Measurements from ENCODE around the gene AP3S2. TPM values are rescaled to one million over a fixed set of nuclear protein-coding genes. Genes with fewer than 3 reads are reported as not detected.

AP3S2 gene
- total and polyA plus RNA-seq, 2 of the 13 experiments (the other 11 are each of a cell fraction or from before 2014, with no cell fraction given): 17.6 to 44.4 TPM

DNA sequence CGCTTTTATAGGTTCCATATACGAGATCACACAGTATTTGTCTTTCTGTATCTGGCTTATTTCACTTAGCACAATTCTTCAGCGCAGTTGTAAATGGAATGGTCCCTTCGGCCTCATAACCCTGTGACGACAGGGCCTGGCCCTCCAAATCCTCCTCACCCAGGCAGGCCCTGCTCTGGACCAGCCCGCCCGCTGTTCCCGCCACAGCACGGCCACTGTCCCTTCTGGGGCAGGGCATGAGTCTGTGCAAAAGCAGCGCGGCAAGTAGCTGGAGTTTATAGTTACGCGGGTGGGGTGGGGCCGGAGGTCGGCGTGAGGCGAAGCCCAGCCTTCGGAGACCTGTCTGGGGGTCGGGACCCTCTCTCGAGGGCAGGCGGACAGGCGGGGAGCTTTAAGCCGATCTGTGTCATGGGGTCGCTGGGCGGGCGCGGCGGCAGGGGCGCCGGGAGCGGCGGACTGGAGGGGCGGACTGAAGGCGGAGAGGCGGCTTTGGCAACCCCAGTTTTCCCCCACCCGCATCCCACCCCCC is 18.4 kb upstream of the AP3S2 start (continued):
- no peak for TF ChIP-seq SIN3B (IDR thresholded peaks at IDR 0.05; ENCODE audit: low read length)
- no peak for TF ChIP-seq HNRNPH1 (optimal IDR thresholded peaks at IDR 0.05; ENCODE audit: low read depth, low read length)
- 0 out of 2 replicates have a peak, but pooled peaks have one; percentile 64 for TF ChIP-seq AKAP8 (CRISPR knock-in tag; IDR thresholded peaks at IDR 0.05)
- 0 out of 2 replicates have a peak, but pooled peaks have one; percentile 4 for TF ChIP-seq TOPORS (CRISPR knock-in tag; IDR thresholded peaks at IDR 0.05)
- TF ChIP-seq, protein P1, sequence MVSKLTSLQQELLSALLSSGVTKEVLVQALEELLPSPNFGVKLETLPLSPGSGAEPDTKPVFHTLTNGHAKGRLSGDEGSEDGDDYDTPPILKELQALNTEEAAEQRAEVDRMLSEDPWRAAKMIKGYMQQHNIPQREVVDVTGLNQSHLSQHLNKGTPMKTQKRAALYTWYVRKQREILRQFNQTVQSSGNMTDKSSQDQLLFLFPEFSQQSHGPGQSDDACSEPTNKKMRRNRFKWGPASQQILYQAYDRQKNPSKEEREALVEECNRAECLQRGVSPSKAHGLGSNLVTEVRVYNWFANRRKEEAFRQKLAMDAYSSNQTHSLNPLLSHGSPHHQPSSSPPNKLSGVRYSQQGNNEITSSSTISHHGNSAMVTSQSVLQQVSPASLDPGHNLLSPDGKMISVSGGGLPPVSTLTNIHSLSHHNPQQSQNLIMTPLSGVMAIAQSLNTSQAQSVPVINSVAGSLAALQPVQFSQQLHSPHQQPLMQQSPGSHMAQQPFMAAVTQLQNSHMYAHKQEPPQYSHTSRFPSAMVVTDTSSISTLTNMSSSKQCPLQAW (CRISPR knock-in tag; IDR thresholded peaks at IDR 0.05): peak; percentile 55; the same call in 1 of the 2 replicates
- TF ChIP-seq ZNF292 (CRISPR knock-in tag; IDR thresholded peaks at IDR 0.05; ENCODE audit: borderline replicate concordance, low read depth): 0 out of 2 replicates have a peak, but pooled peaks have one; percentile 15
- TF ChIP-seq ZNF883 (CRISPR knock-in tag; IDR thresholded peaks at IDR 0.05; ENCODE audit: not compliant biosample characterization): peak; percentile 63
- peak; percentile 34; the same call in 1 of the 2 replicates for TF ChIP-seq ZNF546 (CRISPR knock-in tag; conservative IDR thresholded peaks at IDR 0.05)
- TF ChIP-seq SMARCC2 (IDR thresholded peaks at IDR 0.05): no peak
- TF ChIP-seq ZNF274 (CRISPR knock-in tag; IDR thresholded peaks at IDR 0.05): peak; percentile 70
- 0 out of 2 replicates have a peak, but pooled peaks have one; percentile 8 for TF ChIP-seq RXRA (CRISPR knock-in tag; IDR thresholded peaks at IDR 0.05)
- no peak for TF ChIP-seq ZNF10 (CRISPR knock-in tag; IDR thresholded peaks at IDR 0.05; ENCODE audit: borderline replicate concordance, low read depth)
- TF ChIP-seq ZBTB38 (CRISPR knock-in tag; IDR thresholded peaks at IDR 0.05): 0 out of 2 replicates have a peak, but pooled peaks have one; percentile 22
- TF ChIP-seq NFKB2 (CRISPR knock-in tag; IDR thresholded peaks at IDR 0.05; ENCODE audit: borderline replicate concordance): peak; percentile 73; the same call in 1 of the 2 replicates
- TF ChIP-seq, protein P2, sequence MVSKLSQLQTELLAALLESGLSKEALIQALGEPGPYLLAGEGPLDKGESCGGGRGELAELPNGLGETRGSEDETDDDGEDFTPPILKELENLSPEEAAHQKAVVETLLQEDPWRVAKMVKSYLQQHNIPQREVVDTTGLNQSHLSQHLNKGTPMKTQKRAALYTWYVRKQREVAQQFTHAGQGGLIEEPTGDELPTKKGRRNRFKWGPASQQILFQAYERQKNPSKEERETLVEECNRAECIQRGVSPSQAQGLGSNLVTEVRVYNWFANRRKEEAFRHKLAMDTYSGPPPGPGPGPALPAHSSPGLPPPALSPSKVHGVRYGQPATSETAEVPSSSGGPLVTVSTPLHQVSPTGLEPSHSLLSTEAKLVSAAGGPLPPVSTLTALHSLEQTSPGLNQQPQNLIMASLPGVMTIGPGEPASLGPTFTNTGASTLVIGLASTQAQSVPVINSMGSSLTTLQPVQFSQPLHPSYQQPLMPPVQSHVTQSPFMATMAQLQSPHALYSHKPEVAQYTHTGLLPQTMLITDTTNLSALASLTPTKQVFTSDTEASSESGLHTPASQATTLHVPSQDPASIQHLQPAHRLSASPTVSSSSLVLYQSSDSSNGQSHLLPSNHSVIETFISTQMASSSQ (IDR thresholded peaks at IDR 0.05; ENCODE audit: low read depth): no peak
- TF ChIP-seq, protein P2 (CRISPR knock-in tag; IDR thresholded peaks at IDR 0.05; ENCODE audit: borderline replicate concordance): 0 out of 2 replicates have a peak, but pooled peaks have one; percentile 22
- TF ChIP-seq PHF8 (CRISPR knock-in tag; IDR thresholded peaks at IDR 0.05): peak; percentile 59
- TF ChIP-seq, protein P3, sequence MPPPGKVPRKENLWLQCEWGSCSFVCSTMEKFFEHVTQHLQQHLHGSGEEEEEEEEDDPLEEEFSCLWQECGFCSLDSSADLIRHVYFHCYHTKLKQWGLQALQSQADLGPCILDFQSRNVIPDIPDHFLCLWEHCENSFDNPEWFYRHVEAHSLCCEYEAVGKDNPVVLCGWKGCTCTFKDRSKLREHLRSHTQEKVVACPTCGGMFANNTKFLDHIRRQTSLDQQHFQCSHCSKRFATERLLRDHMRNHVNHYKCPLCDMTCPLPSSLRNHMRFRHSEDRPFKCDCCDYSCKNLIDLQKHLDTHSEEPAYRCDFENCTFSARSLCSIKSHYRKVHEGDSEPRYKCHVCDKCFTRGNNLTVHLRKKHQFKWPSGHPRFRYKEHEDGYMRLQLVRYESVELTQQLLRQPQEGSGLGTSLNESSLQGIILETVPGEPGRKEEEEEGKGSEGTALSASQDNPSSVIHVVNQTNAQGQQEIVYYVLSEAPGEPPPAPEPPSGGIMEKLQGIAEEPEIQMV (CRISPR knock-in tag; IDR thresholded peaks at IDR 0.05; ENCODE audit: low read depth): no peak
- no peak for TF ChIP-seq ATF1 (CRISPR knock-in tag; IDR thresholded peaks at IDR 0.05)
- peak; percentile 51; the same call in 1 of the 2 replicates for TF ChIP-seq ZNF556 (CRISPR knock-in tag; IDR thresholded peaks at IDR 0.05; ENCODE audit: borderline replicate concordance)
- TF ChIP-seq ZNF282 (IDR thresholded peaks at IDR 0.05; ENCODE audit: partially characterized antibody): no peak
- TF ChIP-seq XBP1 (CRISPR knock-in tag; IDR thresholded peaks at IDR 0.05): no peak

All from HepG2 (cell line).